ENCODE data around the gene CD300H.
"Not testable (repeated sequence)": the region's sequence is repeated elsewhere in the genome, so short reads cannot be mapped to it uniquely, and the experiment has no call there.

CD300H gene

DNA sequence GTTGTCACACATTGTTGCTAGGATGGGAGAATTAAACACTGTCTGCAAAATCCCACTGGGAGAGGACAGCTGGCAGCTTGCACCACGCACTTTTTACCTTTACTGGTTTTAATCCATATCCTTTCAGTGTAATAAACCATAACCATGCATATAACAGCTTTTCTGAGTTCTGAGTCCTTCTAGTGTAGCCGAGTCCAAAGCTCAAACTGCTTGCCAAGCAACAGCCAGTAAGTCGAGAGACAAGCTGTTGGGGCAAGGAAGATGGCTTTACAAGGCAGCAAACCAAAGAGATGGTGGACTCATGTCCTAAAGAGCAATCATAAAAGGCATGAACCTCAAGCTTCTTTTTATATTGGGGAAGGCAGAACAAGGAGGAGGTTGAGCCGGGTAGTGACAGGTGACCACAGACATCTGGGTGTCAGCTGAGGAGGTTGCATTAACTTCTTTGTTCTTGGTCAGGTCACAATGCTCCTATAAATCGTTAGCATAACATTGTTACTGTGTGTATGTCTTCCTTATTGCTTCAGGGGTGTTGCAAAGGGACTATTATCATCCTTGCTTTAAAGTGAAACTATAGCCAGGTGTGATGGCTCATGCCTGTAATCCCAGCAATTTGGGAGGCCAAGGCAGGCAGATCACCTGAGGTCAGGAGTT, 7.3 kb upstream of the CD300H start:
- no peak for TF ChIP-seq CTCF (IDR thresholded peaks at IDR 0.05; ENCODE audit: borderline replicate concordance, control extremely low read depth, extremely low read depth, insufficient read depth, missing control alignments)
- no peak for DNase-seq (ENCODE audit: low spot score)
- in situ Hi-C loops (cut with MboI; ENCODE audit: low sequenced_read_pairs, unreplicated experiment) = no loop called here

DNA sequence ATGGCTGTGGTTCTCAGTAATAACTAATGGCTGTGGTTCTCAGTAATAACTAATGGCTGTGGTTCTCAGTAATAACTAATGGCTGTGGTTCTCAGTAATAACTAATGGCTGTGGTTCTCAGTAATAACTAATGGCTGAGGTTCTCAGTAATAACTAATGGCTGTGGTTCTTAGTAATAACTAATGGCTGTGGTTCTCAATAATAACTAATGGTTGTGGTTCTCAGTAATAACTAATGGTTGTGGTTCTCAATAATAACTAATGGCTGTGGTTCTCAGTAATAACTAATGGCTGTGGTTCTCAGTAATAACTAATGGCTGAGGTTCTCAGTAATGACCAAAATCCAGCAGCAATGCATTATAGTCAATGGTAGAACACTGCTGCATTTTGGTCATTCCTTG, 6.3 kb upstream of the CD300H start:
- DNase-seq (ENCODE audit: low spot score); in situ Hi-C loops (cut with MboI; ENCODE audit: low sequenced_read_pairs, unreplicated experiment): not testable (repeated sequence)

GRCh38 chr17:74573169-74573568, 5.9 kb upstream of the CD300H start:
- in situ Hi-C loops (cut with MboI; ENCODE audit: low sequenced_read_pairs, unreplicated experiment) = no loop called here
- no peak for TF ChIP-seq CTCF (IDR thresholded peaks at IDR 0.05; ENCODE audit: borderline replicate concordance, control extremely low read depth, extremely low read depth, insufficient read depth, missing control alignments)
- DNase-seq (ENCODE audit: low spot score) = no peak

GRCh38 chr17:74571621-74572270, 4.4 kb upstream of the CD300H start:
- TF ChIP-seq CTCF (IDR thresholded peaks at IDR 0.05; ENCODE audit: borderline replicate concordance, control extremely low read depth, extremely low read depth, insufficient read depth, missing control alignments) = no peak

DNA sequence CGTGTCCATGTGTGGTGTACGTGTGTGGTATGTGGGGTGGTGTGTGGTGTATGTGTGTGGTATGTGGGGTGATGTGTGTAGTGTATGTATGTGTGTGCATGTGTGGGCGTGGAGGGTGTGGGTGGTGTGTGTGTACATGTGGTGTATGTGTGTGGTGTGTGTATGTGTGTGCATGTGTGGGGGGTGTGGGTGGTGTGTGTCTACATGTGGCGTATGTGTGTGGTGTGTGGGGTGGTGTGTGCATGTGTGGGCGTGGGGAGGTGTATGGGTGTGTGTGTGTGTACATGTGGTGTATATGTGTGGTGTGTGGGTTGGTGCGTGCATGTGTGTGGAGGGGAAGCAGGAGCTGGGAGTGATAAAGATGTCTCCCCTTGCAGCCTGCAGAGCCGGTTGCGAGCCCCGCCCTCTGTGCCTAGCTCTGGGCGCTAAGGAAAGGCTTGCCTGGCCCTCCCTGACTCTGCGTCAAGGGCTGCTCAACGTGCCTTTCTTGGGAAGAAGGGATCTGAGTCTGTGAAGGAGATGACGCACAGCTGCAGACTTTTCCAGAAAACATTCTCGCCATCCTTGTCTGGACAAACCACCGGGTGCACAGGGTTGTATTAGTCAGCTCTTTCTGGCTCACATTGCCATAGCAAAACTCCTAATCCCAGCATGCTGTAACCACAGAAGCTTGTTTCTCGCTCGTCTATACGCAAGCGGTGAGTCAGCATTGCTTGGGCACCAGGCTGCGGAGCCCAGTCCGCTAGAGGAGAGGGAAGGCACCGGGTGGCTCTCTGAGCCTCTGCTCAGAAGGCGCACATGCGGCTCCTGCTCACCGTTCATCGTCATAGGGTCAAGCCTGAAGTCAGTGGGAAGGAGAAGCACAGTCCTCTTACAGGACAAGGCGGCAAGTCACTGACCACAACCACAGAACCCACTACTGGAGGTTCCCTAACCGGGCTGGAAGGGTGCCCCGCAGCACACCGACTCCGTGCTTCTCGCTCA, 2.0 kb upstream of the CD300H start:
- no peak for TF ChIP-seq CTCF (IDR thresholded peaks at IDR 0.05; ENCODE audit: borderline replicate concordance, control extremely low read depth, extremely low read depth, insufficient read depth, missing control alignments)
- DNase-seq (ENCODE audit: low spot score) = no peak
- in situ Hi-C loops (cut with MboI; ENCODE audit: low sequenced_read_pairs, unreplicated experiment) = no loop called here

More at GRCh38 chr17:74571621-74572270, 4.4 kb upstream of the CD300H start:
- in situ Hi-C loops (cut with MboI; ENCODE audit: low sequenced_read_pairs, unreplicated experiment) = no loop called here
- DNase-seq (ENCODE audit: low spot score) = no peak

GRCh38 chr17:74568106-74568873, 981 bp upstream of the CD300H start:
- no peak for TF ChIP-seq CTCF (IDR thresholded peaks at IDR 0.05; ENCODE audit: borderline replicate concordance, control extremely low read depth, extremely low read depth, insufficient read depth, missing control alignments)
- DNase-seq (ENCODE audit: low spot score) = no peak
- in situ Hi-C loops (cut with MboI; ENCODE audit: low sequenced_read_pairs, unreplicated experiment) = no loop called here
